Measurements from ENCODE around the gene CLASP1. TPM values are rescaled to one million over a fixed set of nuclear protein-coding genes. Genes with fewer than 3 reads are reported as not detected.
"Not testable (repeated sequence)": the region's sequence is repeated elsewhere in the genome, so short reads cannot be mapped to it uniquely, and the experiment has no call there.

CLASP1 gene
- total RNA-seq, 2 experiments from 2014 or later = 58.0 to 58.5 TPM

DNA sequence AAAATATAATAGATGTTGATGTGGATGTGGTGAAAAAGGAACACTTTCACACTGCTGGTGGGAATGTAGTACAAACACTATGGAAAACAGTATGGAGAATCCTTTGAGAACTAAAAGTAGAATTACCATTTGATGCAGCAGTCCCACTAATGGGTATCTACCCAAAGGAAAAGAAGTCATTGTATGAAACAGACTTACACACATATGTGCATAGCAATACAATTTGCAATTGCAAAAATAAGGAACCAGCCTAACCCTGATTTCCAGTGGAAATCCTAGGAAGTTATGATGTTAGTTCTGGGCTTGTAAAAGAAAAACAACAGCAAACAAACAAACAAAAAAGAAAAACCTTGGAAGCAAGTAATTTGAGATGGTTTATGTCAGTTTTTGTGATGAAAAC, 28.6 kb upstream of the CLASP1 start:
- Histone ChIP-seq H3K27ac (ENCODE audit: low read depth in 1 of 2, low read length in 2 of 2) (no peak overlapping the region), H3K36me3 (ENCODE audit: insufficient read depth, low read length) (no peaks in the 10 kb centered on the region), H3K27me3 (ENCODE audit: control insufficient read depth in 1 of 2, insufficient read depth in 2 of 2, low read length in 2 of 2) (no peaks in the 10 kb centered on the region), H3K4me1 (ENCODE audit: insufficient read depth, low read length) (no peaks in the 10 kb centered on the region), H3K4me3 (ENCODE audit: low read length) (no peak overlapping the region), H3K9me3 (ENCODE audit: control insufficient read depth in 1 of 2, insufficient read depth in 1 of 2, low read length in 2 of 2) (peaks cover 27 to 28% of the 10 kb centered on the region in 2 experiments)
- H3K4me3 Mint-ChIP-seq = no peak overlapping the region
- H3K27ac Mint-ChIP-seq = no peak overlapping the region
- no peak for DNase-seq
- ChIA-PET POLR2A (no interaction called here), CTCF (no interaction called here)
- no peaks in the 10 kb centered on the region for H3K4me1 Mint-ChIP-seq (ENCODE audit: low read depth)
- no peak for ATAC-seq (ENCODE audit: poor library complexity)
- no peaks in the 10 kb centered on the region for H3K27me3 Mint-ChIP-seq
- TF ChIP-seq, protein P1, sequence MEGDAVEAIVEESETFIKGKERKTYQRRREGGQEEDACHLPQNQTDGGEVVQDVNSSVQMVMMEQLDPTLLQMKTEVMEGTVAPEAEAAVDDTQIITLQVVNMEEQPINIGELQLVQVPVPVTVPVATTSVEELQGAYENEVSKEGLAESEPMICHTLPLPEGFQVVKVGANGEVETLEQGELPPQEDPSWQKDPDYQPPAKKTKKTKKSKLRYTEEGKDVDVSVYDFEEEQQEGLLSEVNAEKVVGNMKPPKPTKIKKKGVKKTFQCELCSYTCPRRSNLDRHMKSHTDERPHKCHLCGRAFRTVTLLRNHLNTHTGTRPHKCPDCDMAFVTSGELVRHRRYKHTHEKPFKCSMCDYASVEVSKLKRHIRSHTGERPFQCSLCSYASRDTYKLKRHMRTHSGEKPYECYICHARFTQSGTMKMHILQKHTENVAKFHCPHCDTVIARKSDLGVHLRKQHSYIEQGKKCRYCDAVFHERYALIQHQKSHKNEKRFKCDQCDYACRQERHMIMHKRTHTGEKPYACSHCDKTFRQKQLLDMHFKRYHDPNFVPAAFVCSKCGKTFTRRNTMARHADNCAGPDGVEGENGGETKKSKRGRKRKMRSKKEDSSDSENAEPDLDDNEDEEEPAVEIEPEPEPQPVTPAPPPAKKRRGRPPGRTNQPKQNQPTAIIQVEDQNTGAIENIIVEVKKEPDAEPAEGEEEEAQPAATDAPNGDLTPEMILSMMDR (IDR thresholded peaks at IDR 0.05) = no peak
- H3K36me3 Mint-ChIP-seq (ENCODE audit: low read depth) = peaks cover 20% of the 10 kb centered on the region
- peaks cover 28% of the 10 kb centered on the region for H3K9me3 Mint-ChIP-seq
- intact Hi-C loops (cut with DNase I, micrococcal nuclease) = no loop called here

DNA sequence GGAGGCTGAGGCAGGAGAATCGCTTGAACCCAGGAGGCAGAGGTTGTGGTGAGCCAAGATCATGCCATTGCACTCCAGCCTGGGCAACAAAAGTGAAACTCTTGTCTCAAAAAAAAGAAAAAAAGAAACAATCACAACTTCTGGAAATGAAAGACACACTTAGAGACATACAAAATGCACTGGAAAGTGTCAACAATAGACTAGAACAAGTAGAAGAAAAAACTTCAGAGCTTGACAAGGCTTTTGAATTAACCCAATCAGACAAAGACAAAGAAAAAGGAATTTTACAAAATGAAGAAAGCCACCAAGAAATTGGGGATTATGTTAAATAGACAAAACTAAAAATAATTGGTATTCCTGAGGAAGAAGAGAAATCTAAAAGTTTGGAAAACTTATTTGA, 22.4 kb upstream of the CLASP1 start:
- H3K36me3 ChIP-seq (ENCODE audit: insufficient read depth, low read length); H3K27ac ChIP-seq (ENCODE audit: low read depth in 1 of 2, low read length in 2 of 2); H3K4me3 ChIP-seq (ENCODE audit: low read length); H3K27ac Mint-ChIP-seq; H3K36me3 Mint-ChIP-seq (ENCODE audit: low read depth); ATAC-seq (ENCODE audit: poor library complexity); H3K4me1 Mint-ChIP-seq (ENCODE audit: low read depth); CTCF ChIA-PET; POLR2A ChIA-PET; H3K4me3 Mint-ChIP-seq; H3K27me3 ChIP-seq (ENCODE audit: control insufficient read depth in 1 of 2, insufficient read depth in 2 of 2, low read length in 2 of 2); H3K4me1 ChIP-seq (ENCODE audit: insufficient read depth, low read length); intact Hi-C loops (cut with DNase I, micrococcal nuclease); H3K27me3 Mint-ChIP-seq; DNase-seq: not testable (repeated sequence)
- peaks cover 5 to 25% of the 10 kb centered on the region in 2 experiments for H3K9me3 ChIP-seq (ENCODE audit: control insufficient read depth in 1 of 2, insufficient read depth in 1 of 2, low read length in 2 of 2)
- peaks cover 18% of the 10 kb centered on the region for H3K9me3 Mint-ChIP-seq

- Histone ChIP-seq H3K4me1 (ENCODE audit: insufficient read depth, low read length) (no peaks in the 10 kb centered on the region), H3K4me3 (ENCODE audit: low read length) (no peak overlapping the region), H3K36me3 (ENCODE audit: insufficient read depth, low read length) (no peaks in the 10 kb centered on the region), H3K9me3 (ENCODE audit: control insufficient read depth in 1 of 2, insufficient read depth in 1 of 2, low read length in 2 of 2) (peaks cover 0 to 24% of the 10 kb centered on the region in 2 experiments), H3K27ac (ENCODE audit: low read depth in 1 of 2, low read length in 2 of 2) (no peak overlapping the region), H3K27me3 (ENCODE audit: control insufficient read depth in 1 of 2, insufficient read depth in 2 of 2, low read length in 2 of 2) (no peaks in the 10 kb centered on the region)
- ATAC-seq (ENCODE audit: poor library complexity) (no peak), DNase-seq (no peak)
- Mint-ChIP-seq H3K4me3 (no peak overlapping the region), H3K4me1 (ENCODE audit: low read depth) (no peaks in the 10 kb centered on the region), H3K27me3 (no peaks in the 10 kb centered on the region), H3K9me3 (peaks cover 12% of the 10 kb centered on the region), H3K27ac (no peak overlapping the region), H3K36me3 (ENCODE audit: low read depth) (no peaks in the 10 kb centered on the region)
- ChIA-PET POLR2A (interaction anchor here (3.4 kb wide), 1 partner anchor 20 kb away, joined by 11 read pairs; the partner anchor contains the start of gene CLASP1), CTCF (no interaction called here)
- intact Hi-C loops (cut with DNase I, micrococcal nuclease) = no loop called here
- TF ChIP-seq, protein P1 (IDR thresholded peaks at IDR 0.05) = no peak
Observed at GRCh38 chr2:121670181-121670580, 20.9 kb upstream of the CLASP1 start.

DNA sequence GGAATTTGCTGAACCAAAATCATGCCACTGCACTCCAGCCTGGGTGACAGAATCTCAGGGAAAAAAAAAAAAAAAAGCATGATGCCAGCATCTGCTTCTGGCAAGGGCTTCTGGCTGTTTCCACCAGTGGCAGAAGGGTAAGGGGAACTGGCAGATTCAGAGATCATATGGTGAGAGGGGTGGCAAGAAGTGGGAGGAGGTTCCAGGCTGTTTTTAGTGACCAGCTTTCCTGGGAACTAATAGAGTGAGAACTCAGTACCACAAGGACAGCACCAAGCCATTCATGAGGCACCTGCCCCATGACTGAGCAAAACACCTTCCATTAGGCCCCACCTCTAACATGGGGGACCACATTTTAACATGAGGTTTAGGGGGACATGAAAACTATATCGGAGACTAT, 18.4 kb upstream of the CLASP1 start:
- Histone ChIP-seq H3K9me3 (ENCODE audit: control insufficient read depth in 1 of 2, insufficient read depth in 1 of 2, low read length in 2 of 2) (peaks cover 0 to 10% of the 10 kb centered on the region in 2 experiments), H3K36me3 (ENCODE audit: insufficient read depth, low read length) (no peaks in the 10 kb centered on the region), H3K27me3 (ENCODE audit: control insufficient read depth in 1 of 2, insufficient read depth in 2 of 2, low read length in 2 of 2) (no peaks in the 10 kb centered on the region), H3K4me1 (ENCODE audit: insufficient read depth, low read length) (no peaks in the 10 kb centered on the region), H3K27ac (ENCODE audit: low read depth in 1 of 2, low read length in 2 of 2) (no peak overlapping the region), H3K4me3 (ENCODE audit: low read length) (no peak overlapping the region)
- H3K4me3 Mint-ChIP-seq = no peak overlapping the region
- ChIA-PET CTCF (interaction anchor here (1.8 kb wide), 1 partner anchor 11 kb away, joined by 5 read pairs; no protein-coding TSS in a partner anchor), POLR2A (interaction anchor here (2.0 to 3.4 kb wide), 2 partner anchors 18 kb away, joined by 7 to 11 read pairs; partner anchors contain the start of gene CLASP1)
- H3K9me3 Mint-ChIP-seq = peaks cover 5% of the 10 kb centered on the region
- H3K27ac Mint-ChIP-seq = no peak overlapping the region
- H3K36me3 Mint-ChIP-seq (ENCODE audit: low read depth) = no peaks in the 10 kb centered on the region
- DNase-seq (no peak), ATAC-seq (ENCODE audit: poor library complexity) (no peak)
- intact Hi-C loops (cut with DNase I, micrococcal nuclease) = no loop called here
- no peaks in the 10 kb centered on the region for H3K27me3 Mint-ChIP-seq
- H3K4me1 Mint-ChIP-seq (ENCODE audit: low read depth) = no peaks in the 10 kb centered on the region
- TF ChIP-seq, protein P1 (IDR thresholded peaks at IDR 0.05) = no peak

All from CD4-positive, alpha-beta T cell (primary cell).